SIG-M5 (cell line): ENCODE data around the gene DMP1.

Experiments
- DNase-seq: peaks from one replicate; lab custom pipeline; 2025; lab: John Stamatoyannopoulos, UW

Gene DMP1

GRCh38 chr4:87649980-87650379 lies at the start of gene DMP1:
TSS of gene DMP1 (plus strand) at chr4:87650280. CDS start at chr4:87656493, 6,213 bp downstream.
- no peak for DNase-seq

- DNase-seq, result no peak
These were observed 48.7 kb upstream of the DMP1 start for GRCh38 chr4:87601361-87601760.

- DNase-seq, result no peak
These were observed 41.9 kb upstream of the DMP1 start, which contains the start of gene DSPP for GRCh38 chr4:87608229-87608628. TSS of gene DSPP (plus strand) at chr4:87608529. CDS start at chr4:87610909, 2,380 bp downstream.

- DNase-seq, result no peak
These were observed 35.7 kb upstream of the DMP1 start for GRCh38 chr4:87614292-87614890.

GRCh38 chr4:87616268-87616667 lies 33.8 kb upstream of the DMP1 start:
- DNase-seq, result no peak

- DNase-seq, result no peak
These were observed 30.0 kb upstream of the DMP1 start for GRCh38 chr4:87620086-87620485.

GRCh38 chr4:87620491-87620890 lies 29.6 kb upstream of the DMP1 start:
- DNase-seq, result no peak

- no peak for DNase-seq
These were observed 27.8 kb upstream of the DMP1 start for GRCh38 chr4:87622303-87622702.

- no peak for DNase-seq
These were observed 25.4 kb upstream of the DMP1 start for GRCh38 chr4:87624698-87625097.

GRCh38 chr4:87631668-87632067 lies 18.4 kb upstream of the DMP1 start:
- no peak for DNase-seq

GRCh38 chr4:87632469-87632868 lies 17.6 kb upstream of the DMP1 start:
- no peak for DNase-seq

- DNase-seq, result no peak
These were observed 16.8 kb upstream of the DMP1 start for GRCh38 chr4:87633243-87633642.

GRCh38 chr4:87644286-87644685 lies 5.8 kb upstream of the DMP1 start:
- no peak for DNase-seq

- DNase-seq, result no peak
These were observed 858 bp downstream of the DMP1 start for GRCh38 chr4:87650938-87651337.

- DNase-seq, result no peak
These were observed 1.9 kb downstream of the DMP1 start for GRCh38 chr4:87651941-87652340.

- no peak for DNase-seq
These were observed 4.5 kb downstream of the DMP1 start for GRCh38 chr4:87654487-87655044.

GRCh38 chr4:87657525-87657924 lies 7.4 kb downstream of the DMP1 start:
- DNase-seq, result no peak

GRCh38 chr4:87659247-87659931 lies 9.3 kb downstream of the DMP1 start:
- DNase-seq, result no peak

GRCh38 chr4:87662871-87663270 lies 12.8 kb downstream of the DMP1 start:
- DNase-seq, result no peak

- no peak for DNase-seq
These were observed 19.3 kb downstream of the DMP1 start for GRCh38 chr4:87669373-87669772.

GRCh38 chr4:87677731-87678130 lies 27.7 kb downstream of the DMP1 start:
- DNase-seq, result no peak

- DNase-seq, result no peak
These were observed 29.5 kb downstream of the DMP1 start for GRCh38 chr4:87679449-87680169.

GRCh38 chr4:87680271-87680670 lies 30.2 kb downstream of the DMP1 start:
- DNase-seq, result no peak
